ENCODE data around the gene B3GALT2.

The B3GALT2 gene

DNA sequence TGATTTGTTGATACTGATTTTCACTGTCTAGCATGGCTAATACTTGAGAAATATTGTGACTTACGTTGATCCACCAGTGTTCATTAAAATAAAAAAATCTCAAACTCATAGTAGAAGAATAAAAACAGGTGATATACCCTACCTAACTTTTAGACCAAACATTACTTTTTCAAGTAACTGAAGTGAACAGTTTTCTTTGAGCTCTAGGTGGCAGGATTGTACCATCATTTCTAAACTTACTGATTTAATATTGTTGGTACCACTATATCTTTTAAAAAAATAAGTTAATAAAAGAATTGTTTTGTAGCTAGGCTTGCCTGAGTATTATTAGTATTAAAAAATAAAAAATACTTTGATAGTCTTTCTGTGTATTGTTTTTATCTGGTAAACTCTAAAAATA is 43.1 kb downstream of the B3GALT2 start:
- TF ChIP-seq CTCF (IDR thresholded peaks at IDR 0.05; ENCODE audit: low read depth, low read length, missing control alignments): no peak
- peak; percentile 19 for DNase-seq (ENCODE audit: low read depth)
- in situ Hi-C loops (cut with HindIII; ENCODE audit: low sequenced_read_pairs): no loop called here

GRCh38 chr1:193142409-193142808 is 44.0 kb downstream of the B3GALT2 start:
- no peak for TF ChIP-seq CTCF (IDR thresholded peaks at IDR 0.05; ENCODE audit: low read depth, low read length, missing control alignments)
- in situ Hi-C loops (cut with HindIII; ENCODE audit: low sequenced_read_pairs): no loop called here
- no peak overlapping the region for H3K4me3 ChIP-seq (ENCODE audit: low read depth, low read length)
- DNase-seq (ENCODE audit: low read depth): no peak

More for the DNA sequence above, 43.1 kb downstream of the B3GALT2 start:
- no peak overlapping the region for H3K4me3 ChIP-seq (ENCODE audit: low read depth, low read length)

- no peak overlapping the region for H3K4me3 ChIP-seq (ENCODE audit: low read depth, low read length)
- in situ Hi-C loops (cut with HindIII; ENCODE audit: low sequenced_read_pairs): no loop called here
- TF ChIP-seq CTCF (IDR thresholded peaks at IDR 0.05; ENCODE audit: low read depth, low read length, missing control alignments): no peak
- DNase-seq (ENCODE audit: low read depth): no peak
Observed at GRCh38 chr1:193141804-193142203, 44.6 kb downstream of the B3GALT2 start.

GRCh38 chr1:193140254-193140653 is 46.2 kb downstream of the B3GALT2 start:
- DNase-seq (ENCODE audit: low read depth): no peak
- no peak overlapping the region for H3K4me3 ChIP-seq (ENCODE audit: low read depth, low read length)
- in situ Hi-C loops (cut with HindIII; ENCODE audit: low sequenced_read_pairs): no loop called here
- TF ChIP-seq CTCF (IDR thresholded peaks at IDR 0.05; ENCODE audit: low read depth, low read length, missing control alignments): no peak

- no peak for DNase-seq (ENCODE audit: low read depth)
- in situ Hi-C loops (cut with HindIII; ENCODE audit: low sequenced_read_pairs): no loop called here
- no peak for TF ChIP-seq CTCF (IDR thresholded peaks at IDR 0.05; ENCODE audit: low read depth, low read length, missing control alignments)
- H3K4me3 ChIP-seq (ENCODE audit: low read depth, low read length): no peak overlapping the region
Observed at GRCh38 chr1:193131266-193131860, 55.0 kb downstream of the B3GALT2 start.

Measured in astrocyte of the cerebellum (primary cell).